IPS-18c (cell line): ENCODE data around the gene SLC39A12.

Experiments used
- H3K4me3 ChIP-seq: 2 replicates; pipeline ENCODE4 v1.7.0; 2013; ENCODE audit warnings: low read depth, mild to moderate bottlenecking, low read length, moderate library complexity; ENCODE audit not compliant: insufficient read depth
- H3K9me3 ChIP-seq: one replicate; pipeline ENCODE4 v1.6.1; 2013; ENCODE audit warnings: mild to moderate bottlenecking, low read length, moderate library complexity; ENCODE audit not compliant: control insufficient read depth, insufficient read depth

The SLC39A12 gene

GRCh38 chr10:18085855-18086254 lies 134.1 kb downstream of the SLC39A12 start:
- no peak overlapping the region for H3K4me3 ChIP-seq
- no peaks in the 10 kb centered on the region for H3K9me3 ChIP-seq

GRCh38 chr10:18086746-18087145 lies 135.0 kb downstream of the SLC39A12 start:
- Histone ChIP-seq H3K4me3 (no peak overlapping the region), H3K9me3 (no peaks in the 10 kb centered on the region)

DNA sequence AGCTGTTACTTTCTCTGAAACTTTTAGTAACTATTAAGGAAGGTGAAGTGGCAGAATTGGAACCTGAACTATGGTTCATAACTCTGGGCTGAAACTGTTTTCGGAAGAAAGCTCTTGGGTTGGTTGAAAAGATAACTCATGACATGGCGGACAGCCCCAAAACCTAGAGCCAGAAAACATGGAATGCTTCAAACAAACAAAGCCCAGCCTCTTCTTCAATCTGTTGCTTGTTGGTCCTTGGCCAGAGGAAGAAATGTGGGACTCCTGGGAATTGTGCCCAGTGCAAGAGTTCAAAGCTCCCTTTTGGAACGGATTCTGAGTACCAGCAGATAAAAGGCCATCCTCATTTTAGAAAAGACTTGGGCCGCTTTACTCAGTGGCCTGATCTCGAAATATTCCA lies 135.6 kb downstream of the SLC39A12 start:
- H3K4me3 ChIP-seq = no peak overlapping the region
- no peaks in the 10 kb centered on the region for H3K9me3 ChIP-seq
